Hematopoietic multipotent progenitor cell treated with erythropoietin and hydrocortisone succinate and interleukin-3 and kit ligand, for 4 days (in vitro differentiated cells): Measurements from ENCODE around the gene LRRC28.

ENCODE experiments used
- DNase-seq: peaks from one replicate; pipeline ENCODE4 v3.0.0-alpha.2; 2015

The LRRC28 gene

DNA sequence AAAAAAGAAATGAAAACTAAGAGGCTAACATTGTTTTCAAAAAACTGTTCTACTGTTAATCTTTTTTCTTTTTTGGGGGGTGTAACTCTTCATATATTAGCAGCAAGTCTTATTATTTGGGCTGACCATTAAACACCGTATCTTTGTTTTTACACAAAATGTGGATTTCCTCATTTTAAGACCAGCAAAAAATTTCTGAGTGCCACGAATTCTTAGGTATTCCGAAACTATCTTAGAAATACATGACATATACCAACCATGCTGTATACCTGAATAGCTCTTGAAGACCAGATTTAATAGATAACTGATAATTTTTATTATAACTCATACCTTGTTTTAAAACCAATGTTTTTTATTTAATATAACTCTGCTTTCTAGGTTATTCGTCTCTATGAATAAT, 1.3 kb upstream of the LRRC28 start:
- DNase-seq: no peak

DNA sequence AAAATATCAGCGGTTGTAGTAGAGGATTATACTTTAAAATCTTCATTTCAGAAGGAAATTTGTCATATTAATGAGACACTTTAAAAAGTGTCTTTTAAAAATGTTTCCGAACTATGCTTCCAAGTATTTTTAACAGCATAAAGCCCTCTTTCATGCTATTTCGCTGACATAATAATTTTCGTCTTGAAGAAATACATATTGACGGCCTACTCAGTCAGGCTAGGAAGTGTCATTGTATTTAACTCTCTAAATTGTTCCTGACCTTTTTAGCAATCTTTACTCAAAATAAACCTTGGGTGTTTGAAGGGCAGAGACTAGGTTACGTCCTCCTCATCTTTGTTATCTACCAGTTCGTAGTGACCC, 806 bp upstream of the LRRC28 start:
- no peak for DNase-seq

DNA sequence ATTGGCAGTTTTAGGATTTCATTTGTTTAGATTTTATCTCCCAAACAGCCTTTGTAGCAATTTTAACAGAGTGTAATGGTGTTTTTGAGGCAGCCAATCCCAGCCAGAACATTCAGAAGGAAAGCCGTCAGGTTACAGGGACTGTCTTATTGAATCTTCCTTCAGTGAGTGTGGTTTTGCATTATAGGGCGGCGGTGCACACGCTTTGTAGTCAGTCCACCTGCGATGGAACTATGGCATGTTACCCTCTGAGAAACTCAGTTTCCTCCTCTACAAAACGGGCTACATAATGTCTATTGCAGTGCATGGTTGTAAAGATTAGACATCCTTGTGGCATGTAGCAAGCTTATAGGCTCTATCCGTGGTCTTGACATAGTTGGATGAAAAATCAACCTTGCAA, 1.0 kb downstream of the LRRC28 start:
- no peak for DNase-seq

DNA sequence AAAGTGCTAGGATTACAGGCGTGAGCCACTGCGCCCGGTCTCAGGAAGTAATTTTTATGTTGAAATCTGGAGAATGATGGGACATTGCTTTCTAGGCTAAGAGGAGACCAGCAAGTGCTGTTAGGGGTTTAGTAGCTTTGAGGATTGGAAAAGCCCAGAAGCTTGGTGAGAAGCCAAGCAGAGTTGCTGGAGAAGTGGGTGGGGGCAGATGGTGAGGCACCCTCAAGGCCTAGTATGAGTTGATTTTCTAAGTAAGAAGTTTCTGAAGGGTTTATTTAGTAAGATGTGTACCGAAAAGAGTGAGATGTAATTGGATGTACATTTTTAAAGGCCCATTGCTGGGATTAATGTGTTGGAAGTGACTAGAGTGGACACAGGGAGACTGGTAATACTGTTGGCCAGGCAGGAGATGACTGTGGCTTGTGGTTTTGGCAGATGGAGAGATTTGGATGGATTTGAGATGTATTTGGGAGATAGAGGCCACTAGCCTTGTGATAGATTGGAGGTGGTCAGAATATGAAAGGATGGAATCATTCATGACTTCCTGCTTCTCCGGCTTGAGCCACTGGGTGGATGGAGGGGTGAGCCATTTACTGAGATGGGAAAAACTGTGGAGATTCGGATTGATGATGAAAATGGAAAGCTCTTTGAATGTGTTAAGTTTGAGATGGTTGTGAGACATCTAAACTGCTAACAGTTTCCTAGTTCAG, 2.3 kb downstream of the LRRC28 start:
- no peak for DNase-seq

DNA sequence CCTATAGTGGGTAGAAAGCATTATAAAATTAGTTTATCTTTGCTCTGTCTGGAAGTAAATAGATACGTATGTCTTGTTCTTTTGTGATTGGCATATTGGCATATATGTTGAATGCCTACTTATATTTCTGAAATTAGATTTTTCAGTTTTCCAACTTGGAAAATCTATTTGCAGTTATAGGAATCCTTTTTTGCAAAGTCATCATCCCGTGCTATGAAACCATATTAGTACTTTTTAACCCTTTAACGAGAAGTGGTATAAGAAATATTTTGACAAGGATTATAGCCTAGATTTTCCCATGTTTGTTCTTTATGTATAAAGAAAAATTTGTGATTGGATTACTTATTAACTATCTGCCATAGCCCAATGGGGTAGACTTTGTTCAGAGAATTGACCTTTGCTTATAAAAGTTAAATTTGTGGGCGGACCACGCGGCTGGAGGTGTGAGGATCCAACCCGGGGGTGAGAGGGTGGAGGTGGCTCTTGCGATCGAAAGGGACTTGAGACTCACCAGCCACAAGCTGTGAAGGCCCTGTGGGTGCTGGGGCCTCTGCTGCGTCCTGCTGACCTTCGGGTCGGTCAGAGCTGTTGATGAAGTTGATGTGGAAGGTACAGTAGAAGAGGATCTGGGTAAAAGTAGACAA, 5.9 kb downstream of the LRRC28 start:
- DNase-seq: no peak

DNA sequence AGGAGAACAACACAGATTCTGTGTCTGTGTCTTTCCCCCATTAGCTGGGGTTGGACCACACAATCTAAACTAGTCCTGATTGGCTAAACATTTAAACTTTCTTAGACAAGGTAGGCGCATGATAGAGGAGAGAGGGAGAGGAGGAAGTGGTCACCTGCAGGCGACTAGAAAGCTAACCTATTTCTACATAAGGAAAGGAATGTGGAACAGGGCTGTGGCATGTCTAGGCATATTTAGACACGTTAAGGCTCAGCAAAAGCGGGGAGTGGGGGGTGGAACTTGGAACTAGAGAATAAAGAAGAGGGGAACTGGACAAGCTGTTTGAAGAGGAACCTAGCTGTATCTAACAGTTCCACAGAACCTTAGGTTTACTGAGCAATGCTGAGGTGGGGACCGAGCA, 12.8 kb downstream of the LRRC28 start:
- no peak for DNase-seq

DNA sequence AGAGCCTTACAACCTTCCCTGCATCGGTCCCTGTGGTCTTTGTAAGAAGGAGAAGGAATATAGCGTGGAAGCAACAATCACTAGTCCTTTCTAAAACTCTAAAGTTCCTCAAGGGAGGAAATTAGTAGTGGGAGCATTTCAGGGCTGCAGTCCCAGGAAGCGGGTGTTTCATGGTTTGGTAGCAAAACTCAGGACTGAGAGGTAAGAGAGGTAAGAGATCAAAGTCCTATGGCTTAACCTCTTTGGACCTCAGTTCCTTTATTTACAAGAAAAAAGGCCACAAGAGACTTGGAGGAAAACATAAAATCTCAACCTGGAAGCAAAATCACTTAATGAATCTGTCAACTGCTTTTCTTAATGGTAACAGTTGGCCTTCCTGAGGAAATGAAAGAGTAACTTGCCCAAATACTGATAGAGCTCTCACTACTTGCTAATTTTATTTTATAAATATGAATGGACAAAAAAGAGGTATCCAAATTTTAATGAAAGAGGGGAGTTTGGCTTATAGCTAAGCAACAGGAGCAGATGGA, 14.3 kb downstream of the LRRC28 start:
- no peak for DNase-seq

DNA sequence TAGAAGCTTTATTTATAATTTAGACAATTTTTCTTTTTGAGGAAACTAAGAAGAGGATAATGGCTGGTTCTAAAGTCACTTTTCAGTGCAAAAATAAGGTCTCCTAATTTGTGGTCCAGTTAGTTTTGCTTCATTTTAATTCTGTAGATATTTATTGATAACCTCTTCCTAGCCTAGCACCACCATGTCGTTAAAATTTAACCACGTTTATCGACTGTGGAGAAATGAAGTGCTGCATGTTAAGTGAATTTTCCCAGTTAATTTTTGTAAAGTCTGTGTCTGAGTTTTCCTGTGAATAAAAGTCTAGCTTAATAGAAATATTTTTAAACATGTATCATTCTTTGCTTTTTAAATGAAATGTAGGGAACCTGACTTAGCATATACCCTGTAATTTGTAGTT, 16.7 kb downstream of the LRRC28 start:
- no peak for DNase-seq

DNA sequence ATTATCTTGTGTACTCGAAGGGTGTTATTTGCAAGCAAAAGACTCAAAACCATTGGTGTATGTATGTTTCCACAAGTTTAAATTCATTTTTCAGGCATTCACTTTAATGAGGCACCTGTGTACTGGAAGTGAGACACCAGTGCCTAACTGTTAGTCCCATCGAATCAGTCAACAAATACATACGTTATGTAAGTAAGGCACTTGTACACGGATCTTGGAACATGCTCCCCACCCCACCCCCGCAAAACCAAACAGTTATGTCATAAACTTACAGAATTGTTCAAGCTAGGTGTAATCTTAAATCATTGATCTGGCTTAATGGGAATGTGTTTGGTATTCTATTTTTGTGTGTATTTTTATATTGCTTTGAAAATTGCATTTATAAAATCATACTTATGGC, 17.1 kb downstream of the LRRC28 start:
- DNase-seq: no peak

DNA sequence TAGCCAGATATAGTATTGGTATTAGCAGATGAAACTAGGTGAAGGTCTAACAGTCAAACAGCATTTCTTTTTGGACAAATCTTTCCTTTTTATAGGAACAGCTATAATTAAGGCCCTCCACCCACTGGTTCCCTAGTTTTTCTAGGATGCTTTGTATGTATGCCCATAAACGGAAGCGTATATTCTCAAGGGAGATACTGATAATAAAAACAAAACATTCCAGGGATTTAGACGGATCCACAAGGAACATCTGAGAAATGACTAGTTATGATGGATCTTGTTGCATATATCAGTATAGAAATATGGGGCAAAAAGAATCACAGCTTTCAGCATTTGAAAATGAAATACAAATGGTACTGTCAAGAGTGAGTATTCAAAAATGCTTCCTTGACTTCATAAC, 22.5 kb downstream of the LRRC28 start:
- DNase-seq: no peak

DNA sequence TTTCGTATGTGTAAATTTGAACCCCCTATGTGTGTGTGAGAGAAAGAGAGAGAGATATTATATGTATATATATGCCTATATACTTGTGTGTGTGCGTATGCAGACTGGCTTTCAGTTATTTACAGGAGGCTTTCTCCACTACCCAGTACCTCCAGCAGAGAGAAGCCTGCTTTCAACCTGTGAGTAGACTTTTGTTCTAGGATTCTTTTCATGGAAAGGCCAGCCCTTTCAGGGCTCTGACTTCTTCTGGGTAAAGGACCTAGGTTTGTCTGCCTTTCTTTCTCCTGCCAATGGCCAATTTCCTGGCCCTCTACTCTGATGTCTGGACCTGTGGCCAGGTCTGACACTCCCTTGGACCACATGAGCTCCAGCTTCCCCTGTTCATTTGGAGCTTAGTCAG, 23.8 kb downstream of the LRRC28 start:
- DNase-seq: no peak

DNA sequence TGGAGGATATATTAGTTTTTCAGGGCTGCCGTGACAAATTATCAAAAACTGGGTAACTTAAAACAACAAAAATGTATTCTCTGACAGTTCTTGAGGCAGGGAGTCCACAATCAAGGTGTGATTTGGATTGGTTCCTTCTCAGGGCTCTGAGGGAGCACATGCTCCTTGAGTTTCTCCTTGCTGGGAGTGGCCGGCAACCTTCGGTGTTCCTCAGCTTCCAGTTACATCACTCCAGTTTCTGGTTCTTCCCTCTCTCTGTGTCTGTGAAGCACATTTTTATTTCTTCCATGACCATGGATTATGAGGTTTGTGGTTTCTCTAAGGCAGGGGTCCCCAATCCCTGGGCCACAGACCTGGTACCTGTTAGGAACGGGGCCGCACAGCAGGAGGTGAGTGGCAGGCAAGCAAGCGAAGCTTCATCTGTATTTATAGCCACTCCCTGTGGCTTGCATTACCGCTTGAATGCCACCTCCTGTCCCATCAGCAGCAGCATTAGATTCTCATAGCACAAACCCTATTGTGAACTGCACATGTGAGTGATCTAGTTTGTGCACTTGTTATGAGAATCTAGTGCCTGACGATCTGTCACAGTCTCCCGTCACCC, 24.3 kb downstream of the LRRC28 start:
- no peak for DNase-seq

DNA sequence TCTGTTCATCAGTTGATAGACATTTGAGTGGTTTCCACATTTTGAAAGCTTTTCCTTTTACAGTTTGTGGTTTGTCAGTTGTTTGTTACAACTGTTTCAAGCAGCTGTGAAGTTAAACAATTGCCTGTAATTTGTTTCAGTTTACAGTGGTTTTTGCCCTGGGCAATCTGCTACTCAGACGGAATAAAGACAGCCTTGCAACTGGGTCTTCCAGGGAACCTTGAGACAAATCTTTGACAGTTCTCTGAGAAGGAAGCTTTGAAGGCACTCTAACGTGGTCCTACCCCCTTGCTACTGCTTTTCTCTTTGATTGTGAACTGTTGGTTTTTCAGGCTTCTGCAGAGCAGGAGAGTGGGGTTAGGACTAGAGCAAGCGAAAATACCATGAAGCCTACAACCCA, 28.0 kb downstream of the LRRC28 start:
- peak; percentile 69 for DNase-seq

DNA sequence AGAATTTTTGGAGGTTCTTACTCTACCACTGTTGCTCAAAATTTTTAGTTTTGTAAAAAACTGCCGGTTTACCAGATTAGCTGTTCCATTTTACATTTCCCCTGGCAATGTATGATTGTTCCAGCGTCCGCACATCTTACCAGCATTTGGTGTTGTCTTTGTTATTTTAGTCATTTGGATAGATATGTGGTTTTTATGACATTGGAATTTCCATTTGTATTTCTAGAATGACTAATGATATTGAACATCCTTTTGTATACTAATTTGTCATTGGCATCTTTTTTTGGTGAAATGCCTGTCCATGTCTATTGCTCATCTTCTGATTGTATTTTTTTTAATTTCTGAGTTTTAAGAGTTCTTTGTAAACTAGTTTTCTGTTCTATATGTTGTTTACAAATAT, 28.5 kb downstream of the LRRC28 start:
- DNase-seq: no peak

DNA sequence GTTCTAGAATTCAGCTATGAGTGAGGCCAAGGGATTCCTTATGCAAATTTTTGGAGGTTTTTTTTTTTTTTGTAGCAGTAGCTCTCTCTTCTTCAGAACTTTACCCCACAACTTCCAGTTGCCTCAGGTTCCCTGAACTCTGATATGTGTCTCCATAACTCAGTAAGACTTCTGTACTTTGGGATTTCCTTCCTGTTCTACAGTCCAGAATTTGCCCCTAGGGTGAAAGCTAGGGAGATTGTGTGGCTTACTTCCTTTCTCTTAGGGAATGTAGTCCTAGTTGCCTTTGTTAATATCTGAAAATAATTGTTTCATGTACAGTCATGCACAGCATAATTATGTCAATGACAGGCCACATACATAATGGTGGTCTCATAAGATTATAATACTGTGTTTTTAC, 30.8 kb downstream of the LRRC28 start:
- DNase-seq: no peak

DNA sequence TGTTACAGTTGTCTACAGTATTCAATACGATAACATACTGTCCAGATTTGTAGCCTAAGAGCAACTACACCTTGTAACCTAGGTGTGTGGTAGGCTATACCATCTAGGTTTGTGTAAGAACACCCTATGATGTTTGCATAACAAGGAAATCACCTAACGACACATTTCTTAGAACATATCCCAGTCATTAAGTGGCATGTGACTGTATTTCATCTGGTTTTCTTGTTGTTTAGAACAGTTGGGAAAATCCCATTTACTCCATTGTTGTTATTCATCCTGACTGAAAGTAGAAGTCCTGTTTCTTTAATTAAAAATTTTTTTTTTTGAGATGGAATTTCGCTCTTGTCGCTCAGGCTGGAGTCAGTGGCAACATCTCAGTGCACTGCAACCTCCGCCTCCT, 31.3 kb downstream of the LRRC28 start:
- no peak for DNase-seq

DNA sequence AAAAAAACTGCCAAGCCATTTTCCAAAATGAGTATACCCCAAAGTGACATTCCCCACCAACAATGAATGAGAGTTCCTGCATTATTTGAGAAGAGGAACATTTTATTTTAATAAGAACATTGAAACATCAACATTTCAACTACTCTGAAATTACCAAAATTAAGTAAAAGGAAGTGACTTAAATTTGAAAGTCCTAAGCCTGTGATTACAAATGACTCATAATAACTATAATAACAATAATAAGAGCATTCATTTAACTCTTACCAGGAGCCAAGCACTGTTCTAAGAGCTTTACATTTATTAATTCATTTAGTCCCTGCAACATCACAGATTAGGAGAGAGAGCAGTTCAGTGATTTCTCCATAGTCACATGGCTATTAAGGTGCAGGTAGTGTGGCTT, 32.4 kb downstream of the LRRC28 start:
- no peak for DNase-seq

DNA sequence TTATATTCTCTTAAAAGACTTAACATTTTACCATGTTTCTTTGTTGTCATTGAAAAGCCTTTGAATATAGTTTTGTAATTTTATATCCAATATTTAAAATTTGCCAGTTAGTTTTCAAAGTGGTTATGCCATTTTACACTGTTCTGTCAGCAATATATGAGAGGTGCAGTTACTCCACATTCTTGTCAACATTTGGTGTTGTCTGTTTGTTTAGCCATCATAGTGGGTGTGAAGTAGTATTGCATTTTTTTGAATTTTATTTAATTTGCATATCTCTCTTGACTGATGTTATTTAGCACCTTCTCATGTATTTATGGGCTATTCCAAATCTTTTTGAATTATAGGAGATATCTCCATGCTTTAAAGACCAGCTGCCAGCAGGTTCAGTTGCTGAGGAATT, 40.4 kb downstream of the LRRC28 start:
- DNase-seq: no peak

DNA sequence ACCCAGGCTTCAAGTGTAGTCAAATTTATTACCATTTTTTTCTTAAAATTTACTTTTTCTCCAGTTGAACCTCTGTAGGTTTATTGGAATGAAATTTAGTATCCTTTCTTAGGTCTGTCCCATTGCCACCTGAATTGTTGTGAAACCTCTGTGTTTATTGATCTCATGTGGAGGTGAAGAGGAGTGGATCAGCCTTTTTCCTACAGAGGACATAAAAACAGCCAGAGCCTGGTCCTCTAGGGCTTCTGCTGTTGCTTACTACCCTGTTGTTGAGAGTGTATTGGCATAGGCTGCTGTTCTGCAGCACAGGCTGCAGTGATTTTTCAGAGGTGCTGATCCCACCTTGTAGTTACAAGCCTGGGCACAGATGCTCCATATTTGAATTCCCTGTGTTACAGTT, 44.6 kb downstream of the LRRC28 start:
- DNase-seq: no peak

DNA sequence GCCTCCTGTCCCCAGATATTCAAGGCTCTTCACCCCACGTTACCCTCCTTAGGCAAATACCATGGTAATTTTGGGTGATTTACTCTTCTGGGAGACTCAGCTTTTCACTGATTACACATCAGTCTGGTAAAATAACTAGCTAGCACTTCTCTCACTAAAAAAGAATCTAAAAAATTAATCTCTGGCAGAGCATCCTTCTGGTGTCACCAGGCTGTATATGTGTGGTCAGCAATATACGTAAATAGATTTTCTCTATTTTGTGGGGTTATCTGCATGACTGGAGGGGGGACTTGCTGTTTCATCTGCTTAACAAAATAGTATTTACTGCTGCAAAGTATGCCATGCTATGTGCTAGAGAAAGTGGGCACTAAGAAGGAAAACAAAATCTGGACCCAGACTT, 45.1 kb downstream of the LRRC28 start:
- DNase-seq: no peak

DNA sequence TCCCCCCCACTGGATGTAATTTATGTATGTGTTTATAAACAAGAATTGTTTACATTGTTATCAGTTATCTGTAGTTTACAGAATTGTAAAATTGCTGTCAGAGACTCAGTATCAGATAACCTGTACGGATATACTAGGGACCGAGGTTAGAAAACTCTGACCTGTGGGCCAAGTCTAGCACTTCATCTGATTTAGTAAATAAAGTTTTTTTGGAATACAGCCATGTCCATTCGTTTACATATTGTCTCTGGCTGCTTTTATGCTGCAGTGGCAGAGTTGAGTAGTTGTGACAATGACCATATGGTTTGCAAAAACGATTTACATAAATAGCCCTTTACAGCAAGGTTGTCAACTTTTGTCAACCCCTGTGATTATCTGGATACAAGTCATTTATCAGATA, 52.6 kb downstream of the LRRC28 start:
- DNase-seq: no peak

DNA sequence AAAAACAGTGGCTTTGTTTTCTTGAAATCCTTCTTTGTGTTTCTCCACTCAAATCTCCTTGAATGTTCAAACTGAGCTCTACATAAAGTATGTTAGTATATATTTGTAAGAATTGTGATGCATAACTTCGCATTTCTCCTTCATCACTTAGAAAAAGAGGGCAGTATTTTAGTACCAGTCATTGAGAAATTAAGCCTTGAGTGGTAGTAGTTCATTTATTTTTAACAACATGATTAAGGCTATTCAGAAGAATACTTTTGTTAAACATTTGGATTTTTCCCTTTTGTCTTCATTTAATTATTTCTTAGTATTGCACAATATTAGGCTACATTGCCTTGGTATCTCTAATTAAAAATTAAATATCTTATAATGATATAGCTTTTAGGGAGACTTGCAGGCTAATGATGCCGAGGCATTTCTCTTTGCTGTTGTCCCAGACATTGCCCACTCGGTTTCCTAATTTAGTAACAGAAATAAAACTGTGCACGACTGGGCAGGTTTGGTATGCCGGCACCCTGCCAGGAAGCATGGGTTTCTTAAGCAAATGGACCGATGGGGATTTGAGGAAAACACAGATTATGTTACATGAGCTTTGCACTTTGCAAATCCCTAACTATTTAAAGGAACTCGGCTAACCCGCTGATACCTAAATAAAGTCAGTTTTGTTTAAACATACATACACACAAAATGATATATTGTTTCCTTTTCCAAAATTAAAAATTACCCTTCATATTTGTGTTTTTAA, 54.7 kb downstream of the LRRC28 start:
- DNase-seq: no peak

DNA sequence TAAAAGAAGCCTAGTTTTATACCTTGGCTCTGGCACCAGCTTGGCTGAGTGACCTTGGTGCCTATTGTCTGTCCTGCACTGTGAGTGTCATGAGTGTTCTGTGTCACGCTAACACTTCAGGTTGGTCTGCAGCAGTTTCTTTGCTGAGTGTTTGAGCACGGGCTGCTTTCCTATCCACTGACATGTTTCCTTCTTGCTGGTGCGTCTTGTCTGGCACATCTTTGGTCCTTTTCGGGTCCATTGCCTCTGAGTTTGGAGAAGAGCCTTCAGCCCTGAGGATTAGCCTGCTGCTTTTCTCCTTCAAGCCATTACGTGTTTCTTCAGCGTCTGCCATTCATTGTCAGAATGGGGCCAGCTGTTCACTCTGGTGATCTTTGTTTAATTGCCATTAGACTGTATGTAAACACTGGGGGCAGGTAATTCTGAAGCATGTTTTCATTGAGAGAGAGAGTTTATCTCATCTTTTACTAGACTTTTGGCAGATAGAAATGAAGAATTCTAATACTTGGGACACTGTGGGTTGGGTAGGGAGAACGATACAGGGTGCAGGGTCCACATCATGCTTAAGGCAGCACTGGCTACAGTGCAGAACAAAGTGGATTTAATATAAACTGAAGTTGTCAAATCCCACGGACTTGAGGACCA, 55.5 kb downstream of the LRRC28 start:
- DNase-seq: no peak
